ENCODE results near the gene GPR32. TPM values are rescaled to one million over a fixed set of nuclear protein-coding genes. Genes with fewer than 3 reads are reported as not detected.
A peak's percentile ranks its signal among the peaks of the same experiment; 100 is the strongest.

Gene GPR32
- total RNA-seq, 4 donors from 2014 or later = not detected

GRCh38 chr19:50814883-50815282 is 44.6 kb downstream of the GPR32 start:
- H3K9me3 ChIP-seq = no peaks in the 10 kb centered on the region
- 65% methylated on average over 5 of the region's 5 CpGs for WGBS
- DNase-seq (ENCODE audit: low spot score in 2 of 2) = no peak
- TF ChIP-seq EP300 (IDR thresholded peaks at IDR 0.05) = no peak
- TF ChIP-seq CTCF (IDR thresholded peaks at IDR 0.05) = no peak
- TF ChIP-seq POLR2A (IDR thresholded peaks at IDR 0.05) = no peak
- TF ChIP-seq POLR2AphosphoS5 (IDR thresholded peaks at IDR 0.05) = no peak
- peaks cover 41% of the 10 kb centered on the region for H3K27me3 ChIP-seq
- no peaks in the 10 kb centered on the region for H3K36me3 ChIP-seq
- H3K4me3 ChIP-seq = no peak overlapping the region
- H3K4me1 ChIP-seq = peaks cover 9% of the 10 kb centered on the region
- no peak overlapping the region for H3K27ac ChIP-seq

DNA sequence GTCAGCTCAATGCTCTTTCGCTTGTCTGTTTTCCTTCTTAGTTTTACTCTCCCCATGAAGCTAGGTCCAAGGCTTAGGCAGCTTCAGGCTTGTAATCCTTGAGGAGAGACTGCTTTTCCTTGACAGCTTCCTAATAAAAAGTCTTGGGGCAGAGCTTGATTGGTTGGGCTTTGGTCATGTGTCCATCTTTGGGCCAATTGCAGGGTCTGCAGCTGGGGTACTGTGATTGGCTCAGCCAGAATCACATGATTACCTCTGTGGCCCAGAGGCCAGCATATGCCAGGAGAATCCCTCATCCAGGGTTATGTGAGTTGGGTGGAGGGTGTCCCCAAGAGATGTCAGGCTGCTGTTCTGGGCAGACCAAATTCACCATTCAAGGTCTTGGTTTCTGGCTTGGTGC is 45.2 kb downstream of the GPR32 start:
- Histone ChIP-seq H3K4me1 (peaks cover 14% of the 10 kb centered on the region), H3K36me3 (no peaks in the 10 kb centered on the region), H3K9me3 (no peaks in the 10 kb centered on the region), H3K27me3 (peaks cover 45% of the 10 kb centered on the region), H3K27ac (no peak overlapping the region), H3K4me3 (no peak overlapping the region)
- no peak for DNase-seq (ENCODE audit: low spot score in 2 of 2)
- TF ChIP-seq POLR2AphosphoS5 (IDR thresholded peaks at IDR 0.05) (no peak), POLR2A (IDR thresholded peaks at IDR 0.05) (no peak), EP300 (IDR thresholded peaks at IDR 0.05) (no peak), CTCF (IDR thresholded peaks at IDR 0.05) (no peak)
- 95% methylated on average over 1 of the region's 1 CpG for WGBS

- TF ChIP-seq CTCF (IDR thresholded peaks at IDR 0.05) (no peak), EP300 (IDR thresholded peaks at IDR 0.05) (no peak), POLR2AphosphoS5 (IDR thresholded peaks at IDR 0.05) (no peak), POLR2A (IDR thresholded peaks at IDR 0.05) (no peak)
- H3K27ac ChIP-seq = no peak overlapping the region
- H3K4me1 ChIP-seq = peaks cover 36% of the 10 kb centered on the region
- 20% methylated on average over 13 of the region's 52 CpGs for WGBS
- no peaks in the 10 kb centered on the region for H3K9me3 ChIP-seq
- DNase-seq (ENCODE audit: low spot score in 2 of 2) = no peak
- H3K27me3 ChIP-seq = peaks cover 69% of the 10 kb centered on the region
- no peaks in the 10 kb centered on the region for H3K36me3 ChIP-seq
- peak overlapping the region; percentile 20 for H3K4me3 ChIP-seq
These were observed 47.9 kb downstream of the GPR32 start for GRCh38 chr19:50817941-50818858.

- H3K36me3 ChIP-seq = no peaks in the 10 kb centered on the region
- 71% methylated on average over 8 of the region's 12 CpGs for WGBS
- no peak overlapping the region for H3K27ac ChIP-seq
- peaks cover 76% of the 10 kb centered on the region for H3K27me3 ChIP-seq
- DNase-seq (ENCODE audit: low spot score in 2 of 2) = no peak
- TF ChIP-seq EP300 (IDR thresholded peaks at IDR 0.05) (no peak), POLR2A (IDR thresholded peaks at IDR 0.05) (no peak), CTCF (IDR thresholded peaks at IDR 0.05) (no peak), POLR2AphosphoS5 (IDR thresholded peaks at IDR 0.05) (no peak)
- no peak overlapping the region for H3K4me3 ChIP-seq
- peaks cover 44% of the 10 kb centered on the region for H3K4me1 ChIP-seq
- H3K9me3 ChIP-seq = no peaks in the 10 kb centered on the region
These were observed 48.7 kb downstream of the GPR32 start for GRCh38 chr19:50818859-50819472.

- Histone ChIP-seq H3K4me1 (peaks cover 44% of the 10 kb centered on the region), H3K27ac (no peak overlapping the region), H3K9me3 (no peaks in the 10 kb centered on the region), H3K27me3 (peaks cover 77% of the 10 kb centered on the region), H3K4me3 (no peak overlapping the region), H3K36me3 (no peaks in the 10 kb centered on the region)
- 43% methylated on average over 4 of the region's 8 CpGs for WGBS
- TF ChIP-seq POLR2AphosphoS5 (IDR thresholded peaks at IDR 0.05) (no peak), EP300 (IDR thresholded peaks at IDR 0.05) (no peak), POLR2A (IDR thresholded peaks at IDR 0.05) (no peak), CTCF (IDR thresholded peaks at IDR 0.05) (no peak)
- DNase-seq (ENCODE audit: low spot score in 2 of 2) = no peak
These were observed 49.4 kb downstream of the GPR32 start for GRCh38 chr19:50819636-50820035.
